Activated naive CD4-positive, alpha-beta T cell treated with anti-CD3 and anti-CD28 coated beads, Interleukin-2, amount 10 ng/mL, durations not matched to agents 7 days and 5 days (primary cell): ENCODE measurements around the gene PERP.
"Not testable (repeated sequence)": the region's sequence is repeated elsewhere in the genome, so short reads cannot be mapped to it uniquely, and the experiment has no call there.

Experiments
- CTCF ChIA-PET: fragments of 350-600 bp; sonication (Branson Sonifier 250); formaldehyde crosslinking; loops from one replicate; lab custom pipeline; 2021; ENCODE audit warnings: antibody characterized with exemption; lab: Charles Lee
- DNase-seq: peaks from one replicate; pipeline ENCODE4 v3.0.0-alpha.2; 2020
- H3K27ac Mint-ChIP-seq: one replicate; pipeline ENCODE4 v1.8.0; 2021; ENCODE audit warnings: mild to moderate bottlenecking, moderate library complexity, mixed read lengths
- H3K27me3 Mint-ChIP-seq: one replicate; pipeline ENCODE4 v1.8.0; 2021; ENCODE audit warnings: mild to moderate bottlenecking, mixed read lengths
- H3K36me3 Mint-ChIP-seq: one replicate; pipeline ENCODE4 v1.8.0; 2021; ENCODE audit warnings: mixed read lengths
- H3K4me1 Mint-ChIP-seq: one replicate; pipeline ENCODE4 v1.8.0; 2021; ENCODE audit warnings: mixed read lengths
- H3K4me3 Mint-ChIP-seq: one replicate; pipeline ENCODE4 v1.8.0; 2021; ENCODE audit warnings: mild to moderate bottlenecking, moderate library complexity, mixed read lengths
- H3K9me3 Mint-ChIP-seq: one replicate; pipeline ENCODE4 v1.8.0; 2021; ENCODE audit warnings: mixed read lengths

The PERP gene

DNA sequence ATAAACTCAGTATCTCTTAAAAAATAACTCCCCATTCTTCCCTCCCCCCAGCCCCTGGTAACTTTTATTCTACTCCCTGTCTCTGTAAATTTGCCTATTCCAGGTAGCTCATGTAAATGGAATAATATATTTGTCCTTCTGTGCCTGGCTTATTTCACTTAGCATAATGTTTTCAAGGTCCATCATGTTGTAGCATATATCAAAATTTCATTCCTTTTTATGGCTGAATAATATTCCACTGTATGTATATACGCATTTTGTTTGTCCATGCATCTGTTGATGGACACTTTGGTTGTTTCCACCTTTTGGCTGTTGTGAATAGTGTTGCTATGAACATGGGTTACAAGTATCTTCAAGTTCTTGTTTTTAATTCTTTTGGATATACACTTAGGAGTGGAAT is 13.0 kb downstream of the PERP start:
- Mint-ChIP-seq H3K27me3 (peaks cover 7% of the 10 kb centered on the region), H3K9me3 (no peaks in the 10 kb centered on the region), H3K4me1 (no peaks in the 10 kb centered on the region), H3K36me3 (no peaks in the 10 kb centered on the region), H3K4me3 (no peak overlapping the region), H3K27ac (no peak overlapping the region)
- CTCF ChIA-PET: no interaction called here
- no peak for DNase-seq

DNA sequence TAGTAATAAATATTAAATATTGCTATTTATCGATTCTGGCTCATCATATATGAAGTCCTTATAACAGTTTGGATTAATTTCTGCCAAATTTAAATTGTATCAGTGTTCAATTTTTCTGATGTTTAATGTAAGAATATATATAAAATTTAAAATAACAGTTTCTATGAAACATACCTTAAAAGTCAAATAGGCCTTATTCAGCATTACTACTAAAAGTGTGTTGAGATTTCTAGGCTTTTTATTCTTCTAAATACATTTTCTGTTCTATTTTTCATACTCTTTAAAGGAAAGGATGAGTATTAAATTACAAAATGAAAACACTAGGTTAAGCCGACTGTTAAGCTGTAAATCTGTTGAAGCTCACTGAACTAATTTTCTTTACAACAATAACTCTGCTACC is 13.6 kb downstream of the PERP start:
- H3K27ac Mint-ChIP-seq: no peak overlapping the region
- CTCF ChIA-PET: interaction anchor here (1.1 to 1.5 kb wide), 2 partner anchors 11 to 87 kb away, joined by 3 read pairs; no protein-coding TSS in a partner anchor
- no peak for DNase-seq
- H3K36me3 Mint-ChIP-seq: no peaks in the 10 kb centered on the region
- H3K27me3 Mint-ChIP-seq: peaks cover 6% of the 10 kb centered on the region
- no peak overlapping the region for H3K4me3 Mint-ChIP-seq
- H3K9me3 Mint-ChIP-seq: no peaks in the 10 kb centered on the region
- no peaks in the 10 kb centered on the region for H3K4me1 Mint-ChIP-seq

DNA sequence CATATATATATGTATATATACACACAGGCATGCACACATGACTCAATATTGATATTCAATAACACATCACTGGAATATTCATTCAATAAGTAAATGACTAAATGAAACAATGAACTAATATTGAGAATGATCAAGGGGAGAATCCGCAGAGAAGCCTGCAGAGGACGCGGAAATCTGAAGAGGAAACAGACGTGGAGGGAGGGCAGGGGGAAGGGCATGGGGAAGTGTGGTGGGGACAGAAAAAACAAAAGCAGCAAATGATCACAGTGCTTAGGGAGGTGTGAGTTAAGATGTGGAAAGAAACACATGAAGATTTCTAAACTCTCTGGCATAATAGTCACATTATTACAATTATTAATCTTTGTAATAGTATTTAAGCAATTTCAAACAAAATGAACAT is 14.5 kb downstream of the PERP start:
- H3K4me1 Mint-ChIP-seq: no peaks in the 10 kb centered on the region
- no peak overlapping the region for H3K27ac Mint-ChIP-seq
- peaks cover 3% of the 10 kb centered on the region for H3K27me3 Mint-ChIP-seq
- H3K9me3 Mint-ChIP-seq: no peaks in the 10 kb centered on the region
- H3K36me3 Mint-ChIP-seq: no peaks in the 10 kb centered on the region
- DNase-seq: no peak
- CTCF ChIA-PET: interaction anchor here (1.1 to 1.5 kb wide), 2 partner anchors 10 to 86 kb away, joined by 3 read pairs; no protein-coding TSS in a partner anchor
- H3K4me3 Mint-ChIP-seq: no peak overlapping the region

DNA sequence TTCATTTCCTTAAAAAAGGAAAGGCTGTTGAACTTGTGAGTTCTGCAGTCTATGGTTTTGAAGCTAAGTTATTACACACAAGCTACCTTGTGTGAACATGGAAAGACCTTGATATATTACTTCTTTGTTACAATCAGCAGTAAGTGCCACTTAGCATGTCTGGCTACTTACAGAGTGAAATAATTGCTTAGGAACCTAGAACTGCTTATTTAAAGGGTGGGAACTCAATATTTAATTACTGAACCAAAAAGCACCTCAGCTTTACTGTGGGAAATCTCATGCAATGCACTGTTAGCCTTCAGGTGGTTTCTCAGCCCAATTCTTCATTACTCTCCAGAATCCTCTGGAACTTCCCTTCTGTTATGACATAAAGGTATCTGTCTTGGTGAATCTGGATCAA is 17.9 kb downstream of the PERP start:
- no peak for DNase-seq
- Mint-ChIP-seq H3K27ac (no peak overlapping the region), H3K4me3 (no peak overlapping the region), H3K27me3 (peaks cover 10% of the 10 kb centered on the region), H3K4me1 (no peaks in the 10 kb centered on the region), H3K36me3 (no peaks in the 10 kb centered on the region), H3K9me3 (no peaks in the 10 kb centered on the region)
- CTCF ChIA-PET: no interaction called here

DNA sequence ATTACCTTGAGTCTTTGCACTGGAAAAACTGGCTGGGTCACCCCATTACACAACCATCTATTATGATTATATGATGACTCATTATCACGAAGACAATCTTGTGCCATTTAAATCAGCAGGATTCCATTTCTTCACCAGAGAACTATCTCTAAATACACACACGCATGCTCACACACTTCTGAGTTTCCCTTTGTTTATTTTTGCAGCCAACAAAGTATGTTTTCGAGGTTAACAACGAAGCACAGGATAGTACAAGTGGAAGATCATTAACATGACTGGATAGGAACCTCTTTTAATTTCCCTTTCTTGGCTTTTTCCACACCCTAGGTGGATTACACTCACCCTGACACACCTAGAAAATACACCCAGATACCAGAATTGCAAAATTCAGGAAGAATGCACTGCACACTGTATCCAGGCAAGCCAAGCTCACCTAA is 18.9 kb downstream of the PERP start:
- H3K9me3 Mint-ChIP-seq: no peaks in the 10 kb centered on the region
- CTCF ChIA-PET: no interaction called here

DNA sequence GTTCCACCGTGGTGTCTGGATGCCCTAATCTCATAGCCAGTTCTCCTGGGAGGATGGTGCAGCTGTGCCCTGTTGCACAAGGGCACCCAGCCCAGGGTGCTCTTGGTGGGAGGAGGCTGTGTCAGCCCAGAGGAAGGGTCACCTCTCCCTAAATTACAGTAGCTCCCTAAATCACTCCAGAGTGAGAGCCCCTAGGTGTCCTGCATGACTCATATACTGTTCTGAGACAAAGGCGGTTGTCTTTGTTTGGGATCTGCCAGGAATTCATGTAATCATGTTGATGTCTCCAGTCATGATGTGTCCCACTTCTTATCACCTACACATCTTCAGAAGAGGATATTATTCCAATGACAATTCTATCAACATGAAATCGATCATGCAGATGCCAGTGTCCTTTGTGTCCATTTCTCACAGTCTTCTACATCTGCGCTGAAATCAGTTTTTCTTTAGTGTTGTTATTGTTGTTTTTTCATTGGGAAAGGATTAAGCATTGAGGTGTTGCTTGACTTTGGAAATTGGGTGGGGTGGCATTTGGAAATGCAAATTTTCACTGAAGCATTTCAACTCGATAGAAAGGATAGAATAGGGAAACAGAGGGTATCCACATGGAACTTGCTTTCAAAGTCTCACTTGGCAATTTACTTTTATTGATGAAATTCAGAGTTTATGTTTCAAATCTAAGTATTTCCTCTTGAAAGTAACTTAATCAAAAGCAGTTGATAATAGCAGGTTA is 19.5 kb downstream of the PERP start:
- H3K4me1 Mint-ChIP-seq: no peaks in the 10 kb centered on the region
- DNase-seq: no peak
- H3K27me3 Mint-ChIP-seq: peaks cover 10% of the 10 kb centered on the region
- H3K36me3 Mint-ChIP-seq: no peaks in the 10 kb centered on the region
- H3K27ac Mint-ChIP-seq: no peak overlapping the region
- H3K4me3 Mint-ChIP-seq: no peak overlapping the region
- CTCF ChIA-PET: no interaction called here
- no peaks in the 10 kb centered on the region for H3K9me3 Mint-ChIP-seq

More for the DNA sequence above, 18.9 kb downstream of the PERP start:
- DNase-seq: no peak
- Mint-ChIP-seq H3K36me3 (no peaks in the 10 kb centered on the region), H3K4me1 (no peaks in the 10 kb centered on the region), H3K27me3 (peaks cover 10% of the 10 kb centered on the region), H3K27ac (no peak overlapping the region), H3K4me3 (no peak overlapping the region)

DNA sequence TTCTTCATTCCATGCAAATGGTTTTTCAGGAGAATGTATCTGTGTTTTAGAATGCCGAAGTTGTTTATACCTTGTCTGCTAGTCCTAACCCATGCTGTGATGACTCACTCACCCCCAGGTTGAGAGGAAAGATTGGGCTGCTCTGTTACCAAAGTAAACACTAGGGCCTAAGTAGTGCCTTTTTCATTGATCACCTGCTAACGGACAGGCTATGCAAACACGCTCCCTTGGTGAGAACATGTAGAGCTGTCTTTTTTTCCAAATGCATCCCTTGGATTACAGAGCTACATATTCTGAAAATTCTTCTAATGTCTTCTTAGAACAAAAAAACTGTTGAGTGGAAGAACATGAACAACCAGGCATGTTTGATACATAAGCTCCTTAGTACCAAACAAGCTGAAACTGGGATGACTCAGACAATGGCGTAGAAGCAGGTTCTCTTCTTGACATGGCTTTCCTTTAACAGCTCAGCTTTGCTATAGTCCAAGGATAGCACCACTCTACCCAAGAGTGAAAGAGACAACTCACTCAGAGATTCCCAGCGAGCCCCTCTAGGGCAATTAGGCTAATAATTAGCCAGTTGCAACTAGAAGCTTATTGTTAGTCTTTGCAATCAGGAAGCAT is 20.5 kb downstream of the PERP start:
- Mint-ChIP-seq H3K36me3 (no peaks in the 10 kb centered on the region), H3K4me3 (no peak overlapping the region), H3K27ac (no peak overlapping the region), H3K4me1 (no peaks in the 10 kb centered on the region), H3K9me3 (no peaks in the 10 kb centered on the region), H3K27me3 (peaks cover 10% of the 10 kb centered on the region)
- no peak for DNase-seq
- CTCF ChIA-PET: interaction anchor here (0.9 kb wide), 1 partner anchor 82 kb away, joined by 3 read pairs; no protein-coding TSS in a partner anchor

DNA sequence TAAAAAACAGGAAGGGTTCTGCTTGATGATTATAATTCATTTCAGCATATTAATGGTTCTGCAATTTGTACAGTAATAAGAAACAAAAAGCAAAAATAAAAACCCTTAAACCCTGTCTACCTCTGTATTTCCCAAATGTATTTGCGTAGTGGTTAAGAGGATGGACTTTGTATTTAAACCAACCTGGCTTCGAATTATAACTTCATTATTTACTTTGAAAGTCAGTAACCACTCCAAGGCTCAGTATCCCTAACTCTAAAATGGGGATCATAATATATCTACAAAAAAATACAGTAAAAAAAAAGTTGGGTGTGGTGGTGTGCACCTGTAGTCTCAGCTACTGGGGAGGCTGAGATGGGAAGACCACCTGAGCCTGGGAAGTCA is 21.4 kb downstream of the PERP start:
- CTCF ChIA-PET: no interaction called here
- no peak overlapping the region for H3K4me3 Mint-ChIP-seq
- H3K27me3 Mint-ChIP-seq: peaks cover 10% of the 10 kb centered on the region
- no peaks in the 10 kb centered on the region for H3K36me3 Mint-ChIP-seq
- no peak overlapping the region for H3K27ac Mint-ChIP-seq
- no peaks in the 10 kb centered on the region for H3K9me3 Mint-ChIP-seq
- H3K4me1 Mint-ChIP-seq: no peaks in the 10 kb centered on the region
- DNase-seq: no peak

DNA sequence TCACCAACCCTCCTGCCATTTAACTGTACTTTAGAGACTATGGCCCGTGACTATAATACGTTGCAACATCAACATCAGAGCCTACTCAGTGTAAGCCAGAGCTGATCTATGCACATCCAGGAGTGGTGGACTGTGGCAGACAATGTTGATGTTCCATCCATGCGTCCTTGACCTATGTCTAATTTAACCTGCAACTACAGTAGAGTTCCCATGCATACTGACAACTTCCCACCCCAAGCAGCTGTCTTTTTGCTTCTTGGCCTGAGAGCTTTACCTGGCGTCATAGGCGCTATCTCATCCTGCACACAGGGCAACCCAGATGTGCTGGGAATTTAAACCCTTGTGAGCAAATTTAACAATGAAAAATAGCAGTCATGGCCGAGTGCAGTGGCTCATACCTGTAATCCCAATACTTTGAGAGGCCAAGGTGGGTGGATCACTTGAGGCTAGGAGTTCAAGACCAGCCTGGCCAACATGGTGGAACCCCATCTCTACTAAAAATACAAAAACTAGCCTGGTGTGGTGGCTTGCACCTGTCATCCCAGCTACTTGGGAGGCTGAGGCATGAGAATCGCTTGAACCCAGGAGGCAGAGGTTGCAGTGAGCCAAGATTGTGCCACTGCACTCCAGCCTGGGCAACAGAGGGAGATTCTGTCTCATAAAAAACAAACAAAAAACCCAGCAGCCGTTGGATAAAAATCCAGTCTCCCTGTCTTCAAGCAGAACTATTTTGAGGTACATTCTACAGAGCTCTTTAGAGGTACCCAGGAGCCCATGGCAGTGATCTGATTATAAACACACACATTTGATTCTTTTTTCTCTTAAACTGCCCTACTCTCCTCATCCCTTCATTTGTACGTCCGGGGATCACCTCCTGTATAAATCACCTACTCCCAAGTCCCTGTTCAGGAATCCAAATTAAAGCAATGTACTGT is 22.0 kb downstream of the PERP start:
- H3K4me3 Mint-ChIP-seq: no peak overlapping the region
- DNase-seq: no peak
- H3K36me3 Mint-ChIP-seq: no peaks in the 10 kb centered on the region
- peaks cover 10% of the 10 kb centered on the region for H3K27me3 Mint-ChIP-seq
- CTCF ChIA-PET: interaction anchor here (1.0 kb wide), 1 partner anchor 83 kb away, joined by 5 read pairs; no protein-coding TSS in a partner anchor
- no peak overlapping the region for H3K27ac Mint-ChIP-seq
- no peaks in the 10 kb centered on the region for H3K9me3 Mint-ChIP-seq
- no peaks in the 10 kb centered on the region for H3K4me1 Mint-ChIP-seq

DNA sequence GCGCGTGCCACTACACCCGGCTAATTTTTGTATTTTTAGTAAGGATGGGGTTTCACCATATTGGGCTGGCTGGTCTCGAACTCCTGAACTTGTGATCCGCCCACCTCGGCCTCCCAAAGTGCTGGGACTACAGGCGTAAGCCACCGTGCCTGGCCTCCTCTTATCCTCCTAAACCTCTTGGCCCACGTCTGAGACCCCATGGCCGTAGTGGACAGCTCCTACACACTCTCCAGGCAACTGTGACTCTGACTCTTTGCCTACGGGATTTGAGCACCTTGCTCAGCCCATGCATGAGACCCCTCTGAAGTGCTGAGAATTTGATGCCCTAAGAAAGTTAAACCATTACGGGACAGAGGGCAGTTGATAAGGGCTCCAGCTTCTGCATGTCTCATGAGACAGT is 25.0 kb downstream of the PERP start:
- DNase-seq: no peak
- no peaks in the 10 kb centered on the region for H3K36me3 Mint-ChIP-seq
- H3K4me1 Mint-ChIP-seq: no peaks in the 10 kb centered on the region
- H3K27me3 Mint-ChIP-seq: peaks cover 18% of the 10 kb centered on the region
- no peaks in the 10 kb centered on the region for H3K9me3 Mint-ChIP-seq
- CTCF ChIA-PET: interaction anchor here (1.3 kb wide), 1 partner anchor 11 kb away, joined by 3 read pairs; no protein-coding TSS in a partner anchor
- no peak overlapping the region for H3K4me3 Mint-ChIP-seq
- H3K27ac Mint-ChIP-seq: no peak overlapping the region

DNA sequence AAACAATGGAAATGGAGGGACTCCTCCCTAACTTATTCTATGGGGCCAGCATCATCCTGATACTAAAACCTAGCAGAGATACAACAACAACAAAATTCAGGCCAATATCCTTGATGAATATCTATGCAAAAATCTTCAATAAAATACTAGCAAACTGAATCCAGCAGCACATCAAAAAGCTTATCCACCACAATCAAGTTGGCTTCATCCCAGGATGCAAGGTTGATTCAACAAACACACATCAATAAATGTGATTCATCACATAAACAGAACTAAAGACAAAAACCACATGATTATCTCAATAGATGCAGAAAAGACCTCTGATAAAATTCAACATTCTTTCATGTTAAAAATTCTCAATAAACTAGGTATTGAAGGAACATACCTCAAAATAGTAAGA is 27.7 kb downstream of the PERP start:
- H3K4me3 Mint-ChIP-seq: not testable (repeated sequence)

DNA sequence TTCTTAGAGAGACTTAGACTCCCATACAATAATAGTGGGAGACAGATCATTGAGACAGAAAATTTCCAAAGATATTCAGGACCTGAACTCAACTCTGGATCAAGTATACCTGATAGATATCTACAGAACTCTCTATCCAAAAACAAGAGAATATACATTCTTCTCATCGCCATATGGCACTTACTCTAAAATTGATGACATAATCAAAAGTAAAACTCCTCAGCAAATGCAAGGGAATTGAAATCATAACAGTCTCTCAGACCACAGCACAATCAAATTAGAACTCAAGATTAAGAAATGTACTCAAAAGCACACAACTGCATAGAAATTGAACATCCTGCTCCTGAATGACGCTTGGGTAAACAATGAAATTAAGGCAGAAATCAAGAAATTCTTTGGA is 28.7 kb downstream of the PERP start:
- CTCF ChIA-PET: no interaction called here
- DNase-seq: no peak
- Mint-ChIP-seq H3K27me3 (peaks cover 33% of the 10 kb centered on the region), H3K36me3 (no peaks in the 10 kb centered on the region), H3K27ac (no peak overlapping the region), H3K9me3 (peaks cover 5% of the 10 kb centered on the region), H3K4me1 (no peaks in the 10 kb centered on the region), H3K4me3 (no peak overlapping the region)

More for the DNA sequence above, 27.7 kb downstream of the PERP start:
- H3K27ac Mint-ChIP-seq, H3K4me1 Mint-ChIP-seq, H3K36me3 Mint-ChIP-seq, DNase-seq, CTCF ChIA-PET, H3K9me3 Mint-ChIP-seq: not testable (repeated sequence)
- H3K27me3 Mint-ChIP-seq: peaks cover 33% of the 10 kb centered on the region

DNA sequence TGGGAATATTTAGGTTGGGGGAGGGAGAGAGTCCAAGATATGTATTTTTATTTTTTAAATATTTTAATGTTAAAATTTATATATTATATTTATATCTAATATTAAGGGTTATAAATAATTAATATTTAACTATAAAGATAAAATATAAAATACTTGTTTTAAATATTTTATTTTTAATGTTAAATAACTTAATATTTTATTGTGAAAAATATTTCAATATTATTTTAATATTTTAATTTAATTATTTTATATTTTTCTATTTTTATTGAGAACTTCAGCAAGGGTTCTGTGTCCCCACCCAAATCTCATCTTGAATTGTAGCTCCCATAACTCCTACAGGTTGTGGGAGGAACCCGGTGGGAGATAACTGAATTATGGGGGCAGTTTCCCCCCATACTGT is 34.0 kb downstream of the PERP start:
- H3K27me3 Mint-ChIP-seq: peaks cover 21% of the 10 kb centered on the region
- CTCF ChIA-PET: no interaction called here
- DNase-seq: no peak
- H3K4me3 Mint-ChIP-seq: no peak overlapping the region
- H3K27ac Mint-ChIP-seq: no peak overlapping the region
- H3K9me3 Mint-ChIP-seq: peaks cover 6% of the 10 kb centered on the region
- no peaks in the 10 kb centered on the region for H3K36me3 Mint-ChIP-seq
- no peaks in the 10 kb centered on the region for H3K4me1 Mint-ChIP-seq

DNA sequence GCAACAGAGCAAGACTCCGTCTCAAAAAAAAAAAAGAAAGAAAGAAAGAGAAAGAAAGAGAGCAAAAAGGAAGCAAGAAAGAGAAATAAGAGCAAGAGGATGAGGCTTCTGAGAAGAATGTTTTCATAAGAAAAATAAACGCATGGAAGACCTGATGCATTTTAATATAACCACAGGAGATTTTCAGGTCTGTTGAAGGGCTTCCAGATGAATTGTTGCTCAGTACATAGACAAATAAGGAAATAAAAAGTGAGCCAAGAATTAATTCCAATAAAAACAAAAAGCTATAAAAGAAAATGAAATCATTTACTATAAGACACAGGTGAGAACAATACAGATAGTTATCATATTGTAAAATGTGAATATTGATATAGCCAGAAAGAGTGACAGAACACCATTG is 43.5 kb downstream of the PERP start:
- no peak for DNase-seq
- CTCF ChIA-PET: no interaction called here
- no peak overlapping the region for H3K27ac Mint-ChIP-seq
- no peaks in the 10 kb centered on the region for H3K9me3 Mint-ChIP-seq
- no peak overlapping the region for H3K4me3 Mint-ChIP-seq
- H3K36me3 Mint-ChIP-seq: no peaks in the 10 kb centered on the region
- H3K4me1 Mint-ChIP-seq: no peaks in the 10 kb centered on the region
- H3K27me3 Mint-ChIP-seq: peaks cover 11% of the 10 kb centered on the region
